Loucy (cell line): Measurements from ENCODE around the gene MAPK8IP1.

Experiments used
- H2AFZ ChIP-seq: fragments of 200-600 bp; sonication (generic); 2 replicates; pipeline ENCODE4 v1.6.0; 2016; ENCODE audit warnings: antibody characterized with exemption, mild to moderate bottlenecking, low read length, moderate library complexity
- H3F3A ChIP-seq: fragments of 200-600 bp; 2 replicates; pipeline ENCODE4 v1.6.0; 2016; ENCODE audit warnings: antibody characterized with exemption, low read depth, mild to moderate bottlenecking
- H3K27me3 ChIP-seq: fragments of 200-600 bp; sonication (generic); 2 replicates; pipeline ENCODE4 v1.6.1; 2014; ENCODE audit warnings: low read length, mild to moderate bottlenecking; ENCODE audit not compliant: insufficient read depth, poor library complexity, severe bottlenecking
- H3K36me3 ChIP-seq: fragments of 200-600 bp; sonication (generic); 2 replicates; pipeline ENCODE4 v1.6.1; 2016; ENCODE audit warnings: low read length; ENCODE audit not compliant: insufficient read depth
- H3K4me1 ChIP-seq: fragments of 200-600 bp; sonication (generic); 2 replicates; pipeline ENCODE4 v1.5.1; 2014; ENCODE audit warnings: low read length, mild to moderate bottlenecking; ENCODE audit not compliant: insufficient read depth, poor library complexity, severe bottlenecking
- H3K4me2 ChIP-seq: fragments of 200-600 bp; sonication (generic); 2 replicates; pipeline ENCODE4 v1.6.0; 2014; ENCODE audit warnings: antibody characterized with exemption, low read length, low read depth, mild to moderate bottlenecking; ENCODE audit not compliant: poor library complexity, severe bottlenecking
- H3K4me3 ChIP-seq: fragments of 200-600 bp; sonication (generic); 2 replicates; pipeline ENCODE4 v1.5.1; 2014; ENCODE audit warnings: low read length, mild to moderate bottlenecking, mixed read lengths; ENCODE audit not compliant: poor library complexity, severe bottlenecking
- H3K79me2 ChIP-seq: fragments of 200-600 bp; sonication (generic); 2 replicates; pipeline ENCODE4 v1.6.1; 2014; ENCODE audit warnings: low read length; ENCODE audit not compliant: insufficient read depth
- H3K9ac ChIP-seq: fragments of 200-600 bp; sonication (generic); 2 replicates; pipeline ENCODE4 v1.6.0; 2014; ENCODE audit warnings: mild to moderate bottlenecking, low read depth, low read length, moderate library complexity; ENCODE audit not compliant: poor library complexity, severe bottlenecking
- H3K9me2 ChIP-seq: fragments of 200-600 bp; sonication (generic); replicated peaks from 2 replicates; pipeline ENCODE4 v1.6.1; 2016; ENCODE audit warnings: low read depth, low read length, mixed read lengths
- H3K9me3 ChIP-seq: fragments of 200-600 bp; sonication (generic); 2 replicates; pipeline ENCODE4 v1.6.1; 2014; ENCODE audit warnings: mild to moderate bottlenecking, antibody characterized with exemption, low read length, low read depth; ENCODE audit not compliant: insufficient read depth
- H4K20me1 ChIP-seq: fragments of 200-600 bp; sonication (generic); 2 replicates; pipeline ENCODE4 v1.6.0; 2014; ENCODE audit warnings: antibody characterized with exemption, low read length, mild to moderate bottlenecking; ENCODE audit not compliant: insufficient read depth, poor library complexity, severe bottlenecking
- EZH2phosphoT487 ChIP-seq: fragments of 200-600 bp; IDR thresholded peaks from 2 replicates; pipeline ENCODE4 v1.6.1; 2018; ENCODE audit warnings: antibody characterized with exemption, mild to moderate bottlenecking, moderate library complexity, borderline replicate concordance
- TF ChIP-seq, protein P1 (sequence below): fragments of 200-600 bp; sonication (generic); conservative IDR thresholded peaks from 2 replicates; pipeline ENCODE4 v1.5.1; 2014; ENCODE audit warnings: mild to moderate bottlenecking, antibody characterized with exemption, low read length

MAPK8IP1 gene

DNA sequence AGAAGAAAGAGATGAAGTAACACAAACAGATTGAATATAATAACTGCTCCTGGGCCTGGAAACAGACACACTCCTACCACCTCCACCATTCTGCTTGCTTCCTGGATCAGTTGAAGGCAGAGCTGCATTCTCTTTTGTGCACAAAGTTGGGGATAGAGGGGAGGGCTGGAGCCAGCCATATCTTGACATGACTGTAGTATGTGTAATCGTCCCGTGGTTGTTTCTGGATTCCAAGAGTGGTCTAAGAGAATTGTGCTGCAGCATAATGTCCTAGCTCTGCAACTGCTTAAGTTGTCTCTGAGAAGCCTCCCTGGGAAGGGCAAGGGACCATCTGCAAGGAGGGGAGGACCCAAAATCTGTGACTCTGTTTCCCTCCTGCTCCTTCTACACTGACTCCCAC lies 35.0 kb upstream of the MAPK8IP1 start:
- Histone ChIP-seq H3K4me3 (peak overlapping the region; percentile 60), H3K4me2 (peak overlapping the region; percentile 89), H4K20me1 (peaks cover 37% of the 10 kb centered on the region), H3K4me1 (peaks cover 48% of the 10 kb centered on the region), H3K9me2 (no peaks in the 10 kb centered on the region), H3K27me3 (no peaks in the 10 kb centered on the region), H3K36me3 (no peaks in the 10 kb centered on the region), H3K9me3 (no peaks in the 10 kb centered on the region), H3K9ac (peak overlapping the region; percentile 49), H3K79me2 (peaks cover 62% of the 10 kb centered on the region), H2AFZ (no peak overlapping the region), H3F3A (0 out of 2 replicates have a peak, but pooled peaks cover 2% of the 10 kb centered on the region)
- TF ChIP-seq, protein P1, sequence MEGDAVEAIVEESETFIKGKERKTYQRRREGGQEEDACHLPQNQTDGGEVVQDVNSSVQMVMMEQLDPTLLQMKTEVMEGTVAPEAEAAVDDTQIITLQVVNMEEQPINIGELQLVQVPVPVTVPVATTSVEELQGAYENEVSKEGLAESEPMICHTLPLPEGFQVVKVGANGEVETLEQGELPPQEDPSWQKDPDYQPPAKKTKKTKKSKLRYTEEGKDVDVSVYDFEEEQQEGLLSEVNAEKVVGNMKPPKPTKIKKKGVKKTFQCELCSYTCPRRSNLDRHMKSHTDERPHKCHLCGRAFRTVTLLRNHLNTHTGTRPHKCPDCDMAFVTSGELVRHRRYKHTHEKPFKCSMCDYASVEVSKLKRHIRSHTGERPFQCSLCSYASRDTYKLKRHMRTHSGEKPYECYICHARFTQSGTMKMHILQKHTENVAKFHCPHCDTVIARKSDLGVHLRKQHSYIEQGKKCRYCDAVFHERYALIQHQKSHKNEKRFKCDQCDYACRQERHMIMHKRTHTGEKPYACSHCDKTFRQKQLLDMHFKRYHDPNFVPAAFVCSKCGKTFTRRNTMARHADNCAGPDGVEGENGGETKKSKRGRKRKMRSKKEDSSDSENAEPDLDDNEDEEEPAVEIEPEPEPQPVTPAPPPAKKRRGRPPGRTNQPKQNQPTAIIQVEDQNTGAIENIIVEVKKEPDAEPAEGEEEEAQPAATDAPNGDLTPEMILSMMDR, result no peak
- no peak for TF ChIP-seq EZH2phosphoT487

DNA sequence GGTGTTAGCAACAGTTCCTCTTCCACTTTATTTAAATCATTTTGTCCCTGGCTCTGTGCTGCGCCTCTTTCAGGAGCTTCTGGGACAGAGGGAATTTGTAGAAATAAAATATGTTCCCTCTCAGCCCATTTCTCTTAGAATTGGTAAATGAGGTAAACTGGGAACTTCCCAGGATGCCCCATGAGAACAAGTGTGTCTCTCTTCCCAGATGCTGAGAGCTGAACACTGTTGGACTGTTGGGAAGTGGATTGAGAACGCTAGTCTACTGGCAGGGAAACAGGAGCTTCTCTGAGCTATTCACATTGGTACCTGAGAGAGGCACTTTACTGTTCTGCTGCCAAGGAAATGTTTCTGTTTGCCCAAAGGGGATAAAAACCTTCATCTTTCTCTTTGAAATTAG lies 34.2 kb upstream of the MAPK8IP1 start:
- Histone ChIP-seq H3K27me3 (no peaks in the 10 kb centered on the region), H3F3A (0 out of 2 replicates have a peak, but pooled peaks cover 2% of the 10 kb centered on the region), H3K4me3 (peak overlapping the region; percentile 60), H3K9me2 (no peaks in the 10 kb centered on the region), H2AFZ (no peak overlapping the region), H3K79me2 (peaks cover 70% of the 10 kb centered on the region), H4K20me1 (peaks cover 37% of the 10 kb centered on the region), H3K4me1 (peaks cover 47% of the 10 kb centered on the region), H3K9me3 (no peaks in the 10 kb centered on the region), H3K9ac (no peak overlapping the region), H3K36me3 (peaks cover 3% of the 10 kb centered on the region; the same call in 1 of the 2 replicates), H3K4me2 (peak overlapping the region; percentile 89)
- TF ChIP-seq, protein P1, result no peak
- no peak for TF ChIP-seq EZH2phosphoT487

- Histone ChIP-seq H3K79me2 (peaks cover 70% of the 10 kb centered on the region), H3K9me2 (no peaks in the 10 kb centered on the region), H3F3A (no peaks in the 10 kb centered on the region), H3K9ac (no peak overlapping the region), H3K4me1 (peaks cover 39% of the 10 kb centered on the region), H2AFZ (no peak overlapping the region), H3K9me3 (no peaks in the 10 kb centered on the region), H3K4me2 (peak overlapping the region; percentile 31), H3K36me3 (peaks cover 10% of the 10 kb centered on the region; the same call in 1 of the 2 replicates), H3K4me3 (no peak overlapping the region), H4K20me1 (peaks cover 37% of the 10 kb centered on the region), H3K27me3 (no peaks in the 10 kb centered on the region)
- TF ChIP-seq, protein P1, result no peak
- no peak for TF ChIP-seq EZH2phosphoT487
Measured at GRCh38 chr11:45852018-45852711, 33.3 kb upstream of the MAPK8IP1 start.
